ENCODE measurements around the gene YPEL2. TPM values are rescaled to one million over a fixed set of nuclear protein-coding genes. Genes with fewer than 3 reads are reported as not detected.

The YPEL2 gene
- total RNA-seq, 1 experiment from 2014 or later, result 2.2 TPM

DNA sequence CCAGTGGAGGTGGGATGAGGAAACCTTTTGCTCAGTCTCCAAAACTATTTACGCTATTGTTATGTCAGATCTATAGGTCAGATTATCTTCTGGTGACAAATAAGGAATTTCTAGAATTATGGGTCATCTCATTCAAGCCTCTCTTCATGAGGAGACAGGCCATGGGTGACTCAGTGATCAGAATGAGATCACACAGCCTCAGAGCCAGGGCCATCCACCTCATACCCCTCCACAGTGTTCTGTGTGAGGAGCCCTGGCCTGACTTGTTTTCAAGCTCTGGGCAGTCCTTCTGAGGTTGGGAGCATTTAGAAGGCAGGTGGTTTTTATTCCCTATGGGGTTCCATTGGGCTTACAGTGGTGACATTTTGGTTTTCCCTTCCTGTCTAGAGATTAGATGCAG, 26.5 kb downstream of the YPEL2 start:
- no peak overlapping the region for H3K27ac Mint-ChIP-seq
- ATAC-seq (no peak), DNase-seq (ENCODE audit: low spot score) (no peak)
- POLR2A ChIA-PET, result no interaction called here
- no peak overlapping the region for H3K4me3 Mint-ChIP-seq
- peaks cover 8% of the 10 kb centered on the region; the same call in 1 of the 2 replicates for H3K9me3 Mint-ChIP-seq
- TF ChIP-seq SMAD4 (CRISPR knock-in tag; IDR thresholded peaks at IDR 0.05), result no peak
- H3K36me3 Mint-ChIP-seq, result peaks cover 5% of the 10 kb centered on the region
- peaks cover 36% of the 10 kb centered on the region for H3K4me1 Mint-ChIP-seq
- CTCF ChIA-PET, result no interaction called here
- no peaks in the 10 kb centered on the region for H3K27me3 Mint-ChIP-seq (ENCODE audit: low read depth)

GRCh38 chr17:59361386-59361785, 29.9 kb downstream of the YPEL2 start:
- DNase-seq (ENCODE audit: low spot score) (no peak), ATAC-seq (no peak)
- Mint-ChIP-seq H3K4me3 (no peak overlapping the region), H3K4me1 (peaks cover 29% of the 10 kb centered on the region), H3K9me3 (peaks cover 8% of the 10 kb centered on the region; the same call in 1 of the 2 replicates), H3K27me3 (ENCODE audit: low read depth) (no peaks in the 10 kb centered on the region), H3K27ac (no peak overlapping the region), H3K36me3 (peaks cover 5% of the 10 kb centered on the region)
- ChIA-PET CTCF (interaction anchor here (1.5 kb wide), 1 partner anchor 32 kb away, joined by 4 read pairs; no protein-coding TSS in a partner anchor), POLR2A (no interaction called here)
- TF ChIP-seq MLX (CRISPR knock-in tag; IDR thresholded peaks at IDR 0.05) (no peak), SOX15 (CRISPR knock-in tag; IDR thresholded peaks at IDR 0.05) (no peak), ZNF317 (CRISPR knock-in tag; IDR thresholded peaks at IDR 0.05; ENCODE audit: borderline replicate concordance, low read depth) (no peak), NR3C1 (CRISPR knock-in tag; conservative IDR thresholded peaks at IDR 0.05; ENCODE audit: low read depth) (no peak)
- TF ChIP-seq, protein P1, sequence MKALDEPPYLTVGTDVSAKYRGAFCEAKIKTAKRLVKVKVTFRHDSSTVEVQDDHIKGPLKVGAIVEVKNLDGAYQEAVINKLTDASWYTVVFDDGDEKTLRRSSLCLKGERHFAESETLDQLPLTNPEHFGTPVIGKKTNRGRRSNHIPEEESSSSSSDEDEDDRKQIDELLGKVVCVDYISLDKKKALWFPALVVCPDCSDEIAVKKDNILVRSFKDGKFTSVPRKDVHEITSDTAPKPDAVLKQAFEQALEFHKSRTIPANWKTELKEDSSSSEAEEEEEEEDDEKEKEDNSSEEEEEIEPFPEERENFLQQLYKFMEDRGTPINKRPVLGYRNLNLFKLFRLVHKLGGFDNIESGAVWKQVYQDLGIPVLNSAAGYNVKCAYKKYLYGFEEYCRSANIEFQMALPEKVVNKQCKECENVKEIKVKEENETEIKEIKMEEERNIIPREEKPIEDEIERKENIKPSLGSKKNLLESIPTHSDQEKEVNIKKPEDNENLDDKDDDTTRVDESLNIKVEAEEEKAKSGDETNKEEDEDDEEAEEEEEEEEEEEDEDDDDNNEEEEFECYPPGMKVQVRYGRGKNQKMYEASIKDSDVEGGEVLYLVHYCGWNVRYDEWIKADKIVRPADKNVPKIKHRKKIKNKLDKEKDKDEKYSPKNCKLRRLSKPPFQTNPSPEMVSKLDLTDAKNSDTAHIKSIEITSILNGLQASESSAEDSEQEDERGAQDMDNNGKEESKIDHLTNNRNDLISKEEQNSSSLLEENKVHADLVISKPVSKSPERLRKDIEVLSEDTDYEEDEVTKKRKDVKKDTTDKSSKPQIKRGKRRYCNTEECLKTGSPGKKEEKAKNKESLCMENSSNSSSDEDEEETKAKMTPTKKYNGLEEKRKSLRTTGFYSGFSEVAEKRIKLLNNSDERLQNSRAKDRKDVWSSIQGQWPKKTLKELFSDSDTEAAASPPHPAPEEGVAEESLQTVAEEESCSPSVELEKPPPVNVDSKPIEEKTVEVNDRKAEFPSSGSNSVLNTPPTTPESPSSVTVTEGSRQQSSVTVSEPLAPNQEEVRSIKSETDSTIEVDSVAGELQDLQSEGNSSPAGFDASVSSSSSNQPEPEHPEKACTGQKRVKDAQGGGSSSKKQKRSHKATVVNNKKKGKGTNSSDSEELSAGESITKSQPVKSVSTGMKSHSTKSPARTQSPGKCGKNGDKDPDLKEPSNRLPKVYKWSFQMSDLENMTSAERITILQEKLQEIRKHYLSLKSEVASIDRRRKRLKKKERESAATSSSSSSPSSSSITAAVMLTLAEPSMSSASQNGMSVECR (CRISPR knock-in tag; IDR thresholded peaks at IDR 0.05; ENCODE audit: borderline replicate concordance), result no peak
- TF ChIP-seq, protein P2, sequence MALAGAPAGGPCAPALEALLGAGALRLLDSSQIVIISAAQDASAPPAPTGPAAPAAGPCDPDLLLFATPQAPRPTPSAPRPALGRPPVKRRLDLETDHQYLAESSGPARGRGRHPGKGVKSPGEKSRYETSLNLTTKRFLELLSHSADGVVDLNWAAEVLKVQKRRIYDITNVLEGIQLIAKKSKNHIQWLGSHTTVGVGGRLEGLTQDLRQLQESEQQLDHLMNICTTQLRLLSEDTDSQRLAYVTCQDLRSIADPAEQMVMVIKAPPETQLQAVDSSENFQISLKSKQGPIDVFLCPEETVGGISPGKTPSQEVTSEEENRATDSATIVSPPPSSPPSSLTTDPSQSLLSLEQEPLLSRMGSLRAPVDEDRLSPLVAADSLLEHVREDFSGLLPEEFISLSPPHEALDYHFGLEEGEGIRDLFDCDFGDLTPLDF (CRISPR knock-in tag; IDR thresholded peaks at IDR 0.05), result no peak

DNA sequence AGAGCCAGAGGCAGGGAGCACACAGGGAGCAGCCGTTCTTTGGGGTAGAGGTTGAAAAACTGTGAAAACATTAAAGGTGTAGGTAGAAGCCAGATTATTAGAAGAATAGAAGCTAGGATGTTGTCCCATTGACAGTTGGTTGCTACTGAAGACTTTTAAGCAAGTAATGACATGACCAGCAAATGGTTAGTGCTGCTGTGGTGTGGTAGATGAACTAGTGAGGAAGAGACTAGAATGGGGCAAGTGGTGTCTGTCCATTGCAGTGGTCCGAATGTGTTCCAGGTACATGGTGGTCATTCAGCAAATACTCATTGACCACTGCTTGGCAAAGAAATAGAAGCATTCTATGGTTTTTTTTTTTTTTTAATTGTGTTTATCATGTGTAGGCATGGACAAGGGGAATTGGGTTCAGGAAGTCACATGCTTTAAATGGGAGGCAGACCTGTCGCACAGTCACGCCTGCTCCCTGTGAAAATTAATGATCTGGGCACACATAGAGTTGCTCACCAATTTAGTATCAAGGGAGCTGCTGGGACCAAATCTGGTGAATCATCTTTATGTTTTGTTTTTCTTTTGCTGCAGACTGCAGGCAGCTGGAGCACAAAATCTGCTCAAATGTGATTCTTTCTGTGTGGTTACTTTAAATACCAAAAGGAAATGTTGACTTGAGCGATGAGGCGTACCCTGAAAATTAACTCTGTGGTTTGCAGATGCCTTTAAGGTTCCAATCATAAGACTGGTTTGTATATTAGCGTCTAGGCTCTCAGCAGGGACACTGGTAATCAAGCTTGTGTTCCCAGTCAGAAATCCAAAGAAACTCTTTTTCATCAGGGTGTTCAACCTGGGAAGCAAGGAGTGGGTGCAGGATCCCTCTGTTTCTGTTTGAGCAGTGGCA, 30.7 kb downstream of the YPEL2 start:
- TF ChIP-seq CTCF (IDR thresholded peaks at IDR 0.05), result no peak
- no peak for TF ChIP-seq TEAD1 (CRISPR knock-in tag; IDR thresholded peaks at IDR 0.05)
- TF ChIP-seq ZNF263 (CRISPR knock-in tag; IDR thresholded peaks at IDR 0.05; ENCODE audit: low read depth), result no peak
- TF ChIP-seq, protein P3, sequence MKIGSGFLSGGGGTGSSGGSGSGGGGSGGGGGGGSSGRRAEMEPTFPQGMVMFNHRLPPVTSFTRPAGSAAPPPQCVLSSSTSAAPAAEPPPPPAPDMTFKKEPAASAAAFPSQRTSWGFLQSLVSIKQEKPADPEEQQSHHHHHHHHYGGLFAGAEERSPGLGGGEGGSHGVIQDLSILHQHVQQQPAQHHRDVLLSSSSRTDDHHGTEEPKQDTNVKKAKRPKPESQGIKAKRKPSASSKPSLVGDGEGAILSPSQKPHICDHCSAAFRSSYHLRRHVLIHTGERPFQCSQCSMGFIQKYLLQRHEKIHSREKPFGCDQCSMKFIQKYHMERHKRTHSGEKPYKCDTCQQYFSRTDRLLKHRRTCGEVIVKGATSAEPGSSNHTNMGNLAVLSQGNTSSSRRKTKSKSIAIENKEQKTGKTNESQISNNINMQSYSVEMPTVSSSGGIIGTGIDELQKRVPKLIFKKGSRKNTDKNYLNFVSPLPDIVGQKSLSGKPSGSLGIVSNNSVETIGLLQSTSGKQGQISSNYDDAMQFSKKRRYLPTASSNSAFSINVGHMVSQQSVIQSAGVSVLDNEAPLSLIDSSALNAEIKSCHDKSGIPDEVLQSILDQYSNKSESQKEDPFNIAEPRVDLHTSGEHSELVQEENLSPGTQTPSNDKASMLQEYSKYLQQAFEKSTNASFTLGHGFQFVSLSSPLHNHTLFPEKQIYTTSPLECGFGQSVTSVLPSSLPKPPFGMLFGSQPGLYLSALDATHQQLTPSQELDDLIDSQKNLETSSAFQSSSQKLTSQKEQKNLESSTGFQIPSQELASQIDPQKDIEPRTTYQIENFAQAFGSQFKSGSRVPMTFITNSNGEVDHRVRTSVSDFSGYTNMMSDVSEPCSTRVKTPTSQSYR (CRISPR knock-in tag; IDR thresholded peaks at IDR 0.05), result no peak
- Mint-ChIP-seq H3K4me1 (peaks cover 37% of the 10 kb centered on the region), H3K4me3 (no peak overlapping the region), H3K27me3 (ENCODE audit: low read depth) (no peaks in the 10 kb centered on the region), H3K36me3 (no peaks in the 10 kb centered on the region; the same call in 1 of the 2 replicates), H3K27ac (no peak overlapping the region), H3K9me3 (no peaks in the 10 kb centered on the region)
- CTCF ChIA-PET, result interaction anchor here (1.5 kb wide), 1 partner anchor 32 kb away, joined by 4 read pairs; no protein-coding TSS in a partner anchor
- POLR2A ChIA-PET, result interaction anchor here (0.7 kb wide), 1 partner anchor 26 kb away, joined by 4 read pairs; no protein-coding TSS in a partner anchor
- ATAC-seq (no peak), DNase-seq (ENCODE audit: low spot score) (no peak)

All from WTC11 (cell line).